GM21786 (cell line): ENCODE measurements around the gene UPF3A.

Source experiments
- ATAC-seq: cut with Tn5 transposase; IDR thresholded peaks from one replicate; pipeline ENCODE4 v1.9.1; 2021; ENCODE audit not compliant: unreplicated experiment

The UPF3A gene

DNA sequence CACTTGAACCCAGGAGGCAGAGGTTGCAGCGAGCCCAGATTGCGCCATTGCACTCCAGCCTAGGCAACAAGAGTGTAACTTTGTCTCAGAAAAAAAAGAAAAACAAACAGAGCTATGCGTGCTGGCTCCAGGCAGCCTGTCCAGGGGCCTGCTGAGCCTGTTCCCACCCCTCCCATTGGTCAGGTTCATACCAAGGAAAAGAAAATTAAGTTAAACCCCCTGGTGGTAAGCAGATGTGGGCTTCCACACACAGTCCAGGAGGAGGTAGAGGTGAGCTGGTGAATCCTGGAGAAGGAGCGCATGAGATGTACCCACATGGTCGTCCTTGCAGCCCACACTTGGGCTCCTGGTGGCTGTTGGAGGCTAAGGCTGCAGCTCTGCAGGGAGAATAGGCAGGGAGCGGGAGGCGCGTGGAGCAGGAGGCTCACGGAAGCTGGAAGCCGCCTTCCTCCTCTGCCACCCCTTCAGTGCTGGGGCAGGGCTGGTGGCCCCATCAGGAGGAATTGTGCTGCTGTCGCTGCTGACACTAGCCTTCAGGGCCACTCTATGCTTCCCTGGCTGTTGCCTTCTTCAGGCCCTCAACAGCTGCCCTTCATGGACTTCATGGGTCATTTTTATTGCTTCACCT lies 22.4 kb downstream of the UPF3A start:
- no peak for ATAC-seq

DNA sequence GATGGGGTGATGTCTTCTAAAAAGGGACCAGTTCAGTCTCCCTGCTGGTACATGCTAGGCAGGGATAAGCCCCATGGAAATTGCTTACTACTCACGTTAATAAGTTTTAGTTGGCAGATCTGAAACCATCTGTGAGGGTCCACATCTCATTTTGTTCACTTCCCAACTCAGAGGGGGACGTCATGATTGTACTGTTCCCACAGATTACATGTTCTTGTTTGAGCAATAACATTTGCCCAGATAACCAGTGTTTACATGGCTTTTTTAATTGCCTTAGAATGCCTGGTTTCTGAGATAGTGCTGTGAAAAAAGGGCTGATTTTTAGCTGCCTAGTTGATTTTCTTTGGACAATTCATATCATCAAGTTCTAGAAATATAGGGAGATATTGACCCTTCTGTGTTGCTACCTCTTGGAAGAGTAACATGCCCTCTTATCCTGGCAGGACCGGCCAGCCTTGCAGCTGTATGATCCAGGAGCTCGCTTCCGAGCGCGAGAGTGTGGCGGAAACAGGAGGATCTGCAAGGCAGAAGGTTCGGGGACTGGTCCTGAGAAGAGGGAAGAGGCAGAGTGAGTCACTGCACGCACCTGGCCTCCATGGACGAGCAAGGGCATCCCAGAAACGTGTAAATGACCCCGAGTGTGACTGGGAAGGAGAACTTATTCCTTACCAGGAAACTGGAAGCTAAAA lies 23.1 kb downstream of the UPF3A start:
- no peak for ATAC-seq

DNA sequence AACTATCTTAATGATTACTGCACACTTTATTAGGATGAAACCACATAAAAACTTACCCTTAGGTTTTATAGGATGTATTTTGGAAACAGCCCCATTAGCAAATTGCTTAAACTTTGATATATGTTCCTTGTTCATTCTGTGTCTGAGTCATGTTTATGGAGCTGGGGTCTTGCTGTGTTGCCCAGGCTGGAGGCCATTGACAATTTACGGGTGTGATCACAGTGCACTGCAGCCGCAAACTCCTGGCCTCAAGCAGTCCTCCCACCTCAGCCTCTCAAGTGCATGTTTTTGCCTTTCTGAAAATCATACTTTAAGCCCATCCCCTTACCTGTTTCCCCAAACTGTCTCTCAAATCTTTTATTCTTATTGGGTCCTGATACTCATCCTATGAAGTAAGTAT lies 27.7 kb downstream of the UPF3A start:
- ATAC-seq = no peak

DNA sequence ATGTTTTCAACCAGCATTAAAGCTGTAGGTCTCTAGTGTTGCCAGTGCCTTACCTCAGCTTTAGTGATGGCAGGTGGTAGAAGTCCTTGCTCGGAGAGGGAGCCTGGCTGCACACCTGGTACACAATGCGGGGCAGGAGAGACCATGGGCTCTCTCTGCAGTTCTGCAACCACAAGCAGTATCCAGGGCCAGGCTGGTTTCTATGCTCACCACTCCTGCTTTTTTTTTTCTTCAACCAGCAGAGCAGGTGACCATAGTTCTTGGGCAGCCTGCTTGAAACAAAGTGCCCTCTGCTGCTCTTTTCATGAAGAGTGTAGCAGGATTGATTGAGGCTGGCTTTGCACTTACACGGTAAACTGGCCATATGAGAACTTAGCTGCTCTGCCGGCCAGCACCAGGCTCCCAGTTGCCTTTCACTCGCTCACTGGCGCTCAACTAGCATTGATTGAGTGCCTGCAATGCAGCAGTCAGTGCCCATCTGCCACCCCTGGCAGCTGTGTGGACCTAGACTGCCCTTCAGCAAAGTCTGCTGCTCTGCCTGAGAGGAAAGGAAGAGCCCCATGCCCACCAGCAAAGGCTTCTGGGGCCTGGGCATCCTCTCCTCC lies 28.5 kb downstream of the UPF3A start:
- no peak for ATAC-seq

DNA sequence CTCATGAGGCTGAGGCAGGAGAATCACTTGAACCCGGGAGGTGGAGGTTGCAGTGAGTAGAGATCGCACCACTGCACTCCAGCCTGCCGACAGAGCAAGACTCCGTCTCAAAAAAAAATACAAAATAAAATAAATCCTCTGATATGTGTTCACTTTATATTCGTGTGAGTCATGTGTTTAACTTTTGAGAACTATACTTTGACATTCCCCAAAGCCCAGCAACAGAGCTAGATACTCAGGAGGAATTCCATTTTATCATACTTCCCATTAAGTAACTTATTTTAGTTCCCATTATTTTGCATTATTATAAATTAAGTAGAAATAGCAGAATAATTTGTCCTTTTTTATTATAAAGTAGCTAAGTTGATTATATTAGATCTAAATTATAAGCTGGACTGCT lies 29.6 kb downstream of the UPF3A start:
- no peak for ATAC-seq

DNA sequence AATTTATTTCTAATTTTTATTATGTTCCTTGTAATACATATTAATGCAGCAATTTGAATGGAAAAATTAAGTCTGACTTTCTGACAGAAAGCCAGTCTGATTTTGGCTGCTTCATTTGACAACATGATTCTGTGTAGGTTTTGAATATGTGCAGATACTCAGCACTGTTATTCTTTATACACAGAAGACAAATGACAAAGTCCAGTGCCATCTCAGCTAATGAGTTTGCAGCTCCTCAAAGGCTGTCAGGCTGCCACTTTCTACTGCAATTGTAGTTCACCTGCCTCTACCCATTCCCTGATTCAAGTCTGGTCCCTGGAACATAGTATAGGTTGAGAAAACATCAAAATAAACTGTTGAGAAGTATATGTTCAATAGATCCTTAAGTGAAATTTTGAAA lies 30.0 kb downstream of the UPF3A start:
- no peak for ATAC-seq

DNA sequence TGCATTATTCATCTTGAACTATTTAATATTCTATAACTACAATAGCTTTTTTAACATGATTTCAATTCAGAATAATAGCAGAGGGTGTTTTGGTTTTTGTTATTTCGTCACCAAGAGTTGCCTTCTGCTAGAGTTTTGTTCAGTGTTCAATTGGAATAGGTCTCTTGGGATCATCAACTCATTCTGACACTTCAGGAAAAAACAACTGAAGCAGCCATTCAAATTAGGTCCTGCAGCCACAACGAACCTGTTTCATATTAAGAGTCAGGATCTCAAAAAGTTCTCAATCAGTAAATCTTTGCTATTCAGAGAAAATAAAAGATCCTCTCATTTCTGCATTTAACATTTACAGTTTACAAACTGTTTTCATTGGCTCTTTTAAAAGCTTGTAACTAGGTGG lies 30.5 kb downstream of the UPF3A start:
- ATAC-seq = no peak

DNA sequence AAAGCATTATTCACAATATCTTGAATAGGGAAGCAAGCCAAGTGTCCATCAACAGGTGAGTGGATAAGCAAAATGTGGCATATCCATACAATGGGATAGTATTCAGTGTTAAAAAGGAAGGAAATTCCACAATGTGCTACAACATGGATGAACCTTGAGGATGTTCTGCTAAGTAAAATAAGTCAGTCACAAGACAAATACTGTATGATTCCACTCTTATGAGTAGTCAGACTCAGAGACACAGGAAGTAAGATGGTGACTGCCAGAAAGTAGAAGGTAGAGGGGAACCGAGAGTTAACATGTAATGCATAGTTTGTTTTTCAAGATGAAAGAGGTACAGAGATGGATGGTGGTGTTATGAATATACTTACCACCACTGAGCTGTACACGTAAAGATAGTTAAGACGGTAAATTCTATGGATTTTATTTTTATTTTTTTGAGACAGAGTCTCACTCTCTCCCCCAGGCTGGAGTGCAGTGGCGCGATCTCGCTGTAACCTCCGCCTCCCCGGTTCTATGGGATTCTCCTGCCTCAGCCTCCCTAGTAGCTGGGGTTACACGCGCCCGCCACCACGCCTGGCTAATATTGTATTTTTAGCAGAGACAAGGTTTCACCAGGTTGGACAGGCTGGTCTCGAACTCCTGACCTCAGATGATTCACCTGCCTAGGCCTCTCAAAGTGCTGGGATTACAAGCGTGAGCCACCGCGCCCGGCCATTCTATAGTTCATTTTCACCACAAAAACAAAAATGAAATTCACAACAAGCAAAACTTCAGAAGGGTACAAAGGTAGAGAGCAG lies 31.9 kb downstream of the UPF3A start:
- peak; percentile 37 for ATAC-seq

DNA sequence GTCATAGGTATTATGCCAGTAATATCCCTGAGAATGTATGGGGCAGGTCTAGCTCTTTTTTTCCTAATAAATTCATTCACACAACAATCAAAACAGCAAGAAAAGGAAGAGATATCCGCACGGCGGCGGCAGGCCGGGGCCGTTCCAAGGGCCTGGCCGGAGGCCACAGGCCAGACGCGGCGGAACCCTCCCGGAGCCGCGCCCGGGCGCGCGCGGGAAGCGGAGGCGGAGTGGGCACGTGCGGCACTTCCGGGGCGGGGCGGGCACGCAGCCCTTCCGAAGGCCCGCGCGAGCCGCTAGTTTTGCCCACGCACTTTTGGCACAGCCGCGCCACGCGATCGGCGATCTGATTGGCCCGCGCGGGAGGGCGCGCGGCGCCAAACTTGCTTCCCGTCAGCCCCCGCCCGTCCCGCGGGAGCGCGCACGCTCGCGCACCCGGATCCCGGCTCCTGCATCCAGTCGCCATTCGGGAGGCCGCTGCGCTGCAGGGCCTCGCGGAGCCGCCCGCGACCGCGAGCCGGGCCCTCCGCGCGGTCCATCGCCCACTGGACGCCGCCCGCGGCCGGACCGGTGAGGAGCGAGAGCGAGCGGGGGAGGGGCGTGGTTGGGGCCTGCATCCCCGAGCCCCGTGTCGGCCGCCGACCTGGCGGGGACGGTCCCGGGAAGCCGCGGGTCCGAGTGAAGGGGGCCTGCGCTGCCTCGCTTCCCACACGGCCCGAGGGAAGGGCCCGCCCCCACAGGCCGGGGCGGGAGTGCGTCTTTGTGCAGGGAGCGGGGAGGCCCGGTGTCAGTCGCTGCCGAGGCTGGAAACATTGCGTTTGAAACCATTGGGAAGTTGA lies 32.9 kb downstream of the UPF3A start, which contains the start of gene CHAMP1:
TSS of gene CHAMP1 (plus strand) at position 430 of the 839 bp plus-strand sequence. CDS start 9,340 bp downstream, outside the sequence.
- peak; percentile 77 for ATAC-seq

DNA sequence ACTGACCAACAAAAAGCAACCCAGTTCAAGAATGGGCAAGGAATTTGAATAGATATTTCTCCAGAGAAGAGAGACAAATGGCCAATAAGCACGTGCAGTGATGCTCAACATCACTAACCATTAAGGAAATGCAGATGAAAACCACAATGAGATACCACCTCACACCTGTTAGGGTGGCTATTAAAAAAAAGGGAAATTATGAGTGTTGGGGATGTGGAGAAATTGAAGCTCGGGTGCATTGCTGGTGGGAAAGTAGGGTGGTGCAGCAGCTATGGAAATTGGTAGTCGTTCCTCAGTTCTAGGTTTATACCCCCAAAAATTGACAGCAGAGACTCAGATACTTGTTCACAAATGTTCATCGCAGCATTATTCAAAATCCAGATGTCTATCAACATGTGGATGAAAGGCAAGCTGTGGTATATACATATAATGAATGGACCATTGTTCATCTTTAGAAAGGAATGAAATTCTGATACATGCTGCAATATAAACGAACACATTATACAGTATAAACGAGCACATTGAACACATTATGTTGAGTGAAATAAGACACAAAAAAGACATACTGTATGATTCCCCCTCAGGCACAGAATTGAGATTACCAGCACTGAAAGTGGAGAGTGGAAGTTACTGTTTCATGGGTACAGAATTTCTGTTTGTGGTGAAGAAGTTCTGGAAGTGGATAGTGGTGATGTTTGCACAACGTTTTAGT lies 33.8 kb downstream of the UPF3A start:
- ATAC-seq = no peak

DNA sequence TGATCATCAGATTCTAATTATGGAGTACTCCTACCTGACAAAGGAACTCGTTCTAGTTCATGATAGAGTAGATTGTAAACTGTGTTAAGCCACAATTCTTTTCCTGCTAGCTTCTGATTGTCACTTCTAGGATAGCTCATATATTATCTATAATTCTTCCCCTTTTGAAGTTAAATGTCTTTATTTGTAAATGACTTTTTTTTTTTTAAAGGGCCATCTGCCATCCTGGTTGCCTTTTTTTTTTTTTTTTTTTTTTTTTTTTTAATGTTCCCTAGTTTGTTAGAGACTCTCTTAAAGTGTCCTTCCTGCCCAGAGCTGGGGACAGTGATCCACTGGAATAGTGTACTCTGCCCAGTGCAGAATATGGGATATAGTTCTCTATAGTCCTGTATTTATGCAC lies 37.2 kb downstream of the UPF3A start:
- ATAC-seq = no peak

DNA sequence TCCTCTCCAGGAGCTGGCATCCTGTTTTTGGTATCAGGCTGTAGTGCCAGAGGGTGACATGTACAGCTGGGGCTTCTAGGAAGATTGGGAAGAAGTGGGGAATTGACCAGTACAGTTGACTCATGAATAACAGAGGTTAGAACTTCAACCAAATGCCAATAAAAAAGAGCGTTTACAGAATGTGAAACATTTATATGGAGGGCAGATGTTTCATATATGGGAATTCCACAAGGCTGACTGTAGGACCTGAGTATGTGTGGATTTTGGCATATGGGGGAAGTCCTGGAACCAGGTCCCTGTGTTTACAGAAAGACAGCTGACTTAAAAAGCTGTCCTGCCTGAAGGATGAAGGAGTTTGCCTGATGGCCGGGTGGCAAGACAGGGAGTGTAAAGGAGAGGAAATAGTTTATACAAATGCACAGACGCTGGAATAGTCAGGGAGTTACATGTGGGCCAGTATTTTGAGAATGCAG lies 38.1 kb downstream of the UPF3A start:
- ATAC-seq = no peak

DNA sequence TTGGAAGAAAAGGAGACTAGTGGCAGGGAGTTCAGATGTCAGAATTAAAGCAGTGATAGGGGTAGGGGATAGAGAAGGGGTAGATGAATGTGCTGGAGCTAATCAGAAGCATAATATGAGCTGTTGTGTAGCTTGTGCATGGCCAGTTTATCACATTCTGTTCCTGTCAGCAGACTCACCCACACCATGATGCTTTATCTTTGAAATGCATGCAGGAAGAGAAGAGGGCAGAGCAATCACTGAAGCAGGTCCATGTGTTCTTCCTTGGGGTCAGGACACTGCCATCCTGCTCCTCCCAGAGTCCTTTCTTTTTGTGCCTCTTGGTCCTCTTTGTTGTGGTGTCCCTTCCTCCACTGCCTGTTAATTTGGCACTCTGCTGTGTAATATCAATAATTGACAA lies 38.7 kb downstream of the UPF3A start:
- ATAC-seq = no peak

DNA sequence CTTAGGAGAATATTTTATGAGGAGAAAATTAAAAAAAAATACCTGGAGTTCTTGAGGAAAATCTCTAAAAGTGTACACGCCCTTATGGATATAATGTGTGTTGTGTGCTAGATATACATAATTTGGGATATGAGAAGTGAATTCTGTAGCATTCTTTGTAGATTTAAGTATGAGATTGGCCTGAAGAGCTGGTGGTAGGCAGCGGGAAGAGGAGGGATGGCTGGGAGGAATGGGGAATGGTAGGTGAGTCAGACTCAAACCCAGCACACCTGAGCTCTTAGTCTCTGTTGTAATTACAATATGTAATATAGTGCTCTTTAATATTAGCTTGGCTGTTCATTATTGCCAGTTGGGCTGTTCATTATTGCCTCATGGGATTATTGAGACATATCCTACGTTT lies 39.9 kb downstream of the UPF3A start:
- ATAC-seq = no peak

DNA sequence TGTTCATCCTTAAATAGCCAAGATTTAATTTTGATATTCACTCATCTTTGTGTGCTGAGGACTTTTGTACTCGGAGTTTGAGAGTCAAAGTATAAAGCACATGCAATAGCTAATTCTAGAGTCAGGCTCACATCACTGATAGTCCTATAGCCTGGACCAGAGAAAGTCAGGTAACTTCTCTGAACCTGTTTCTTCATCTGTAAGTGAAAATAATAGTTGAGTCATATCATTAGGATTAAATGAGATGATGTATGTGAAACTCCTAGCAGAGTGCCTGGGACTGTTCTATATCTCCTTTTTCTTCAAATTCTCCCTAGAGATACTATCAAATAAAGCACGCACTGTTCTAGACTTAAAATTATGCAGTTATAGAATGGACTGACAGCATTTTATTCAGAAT lies 41.9 kb downstream of the UPF3A start:
- ATAC-seq = no peak

DNA sequence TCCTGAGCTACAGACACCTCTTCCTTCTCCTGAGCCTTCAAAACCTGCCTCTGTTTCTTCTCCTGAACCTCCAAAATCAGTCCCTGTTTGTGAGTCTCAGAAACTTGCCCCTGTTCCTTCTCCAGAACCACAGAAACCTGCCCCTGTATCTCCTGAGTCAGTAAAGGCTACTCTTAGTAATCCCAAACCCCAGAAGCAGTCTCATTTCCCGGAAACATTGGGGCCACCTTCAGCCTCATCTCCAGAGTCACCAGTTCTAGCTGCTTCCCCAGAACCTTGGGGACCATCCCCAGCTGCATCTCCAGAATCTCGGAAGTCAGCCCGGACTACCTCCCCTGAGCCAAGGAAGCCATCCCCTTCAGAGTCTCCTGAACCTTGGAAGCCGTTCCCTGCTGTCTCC lies 42.9 kb downstream of the UPF3A start:
- no peak for ATAC-seq

DNA sequence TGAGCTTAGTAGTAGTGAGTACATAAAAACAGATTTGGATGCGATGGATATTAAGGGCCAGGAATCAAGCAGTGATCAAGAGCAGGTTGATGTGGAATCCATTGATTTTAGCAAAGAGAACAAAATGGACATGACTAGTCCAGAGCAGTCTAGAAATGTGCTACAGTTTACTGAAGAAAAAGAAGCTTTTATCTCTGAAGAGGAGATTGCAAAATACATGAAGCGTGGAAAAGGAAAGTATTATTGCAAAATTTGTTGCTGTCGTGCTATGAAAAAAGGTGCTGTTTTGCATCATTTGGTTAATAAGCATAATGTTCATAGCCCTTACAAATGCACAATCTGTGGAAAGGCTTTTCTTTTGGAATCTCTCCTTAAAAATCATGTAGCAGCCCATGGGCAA lies 44.3 kb downstream of the UPF3A start:
- no peak for ATAC-seq

DNA sequence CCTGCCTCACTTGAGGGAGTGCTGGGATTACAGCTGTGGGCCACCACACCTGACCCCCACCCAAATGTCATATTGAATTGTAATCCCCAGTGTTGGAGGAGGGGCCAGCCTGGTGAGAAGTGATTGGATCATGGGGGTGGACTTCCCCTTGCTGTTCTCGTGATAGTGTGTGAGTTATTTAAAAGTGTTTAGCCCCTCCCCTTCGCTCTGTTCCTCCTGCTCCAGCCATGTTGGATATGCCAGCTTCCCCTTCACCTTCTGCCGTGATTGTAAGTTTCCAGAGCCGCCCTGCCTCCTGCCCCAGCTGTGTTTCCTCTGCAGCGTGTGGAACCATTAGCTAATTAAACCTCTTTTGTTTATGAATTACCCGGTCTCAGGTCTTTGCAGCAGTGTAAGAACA lies 46.6 kb downstream of the UPF3A start:
- ATAC-seq = no peak

DNA sequence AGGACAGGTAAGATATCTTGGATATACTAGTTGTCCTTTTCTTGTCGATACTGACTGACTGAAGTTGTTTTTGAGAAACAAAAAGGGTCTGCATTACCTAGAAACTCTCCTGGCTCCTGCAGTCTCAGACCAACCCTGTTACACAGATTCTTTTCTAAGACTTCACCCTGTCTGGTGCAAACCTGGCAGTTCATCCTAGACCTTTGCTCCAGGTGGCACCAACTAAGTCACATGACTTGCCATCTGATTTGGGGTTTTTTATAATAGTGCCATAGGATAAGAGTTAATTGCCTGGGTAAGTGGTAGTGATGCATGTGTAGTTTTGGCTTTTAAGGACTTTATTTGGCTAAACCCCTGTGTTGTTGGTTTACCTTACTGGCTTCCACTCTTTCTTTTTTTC lies 47.2 kb downstream of the UPF3A start:
- ATAC-seq = no peak

DNA sequence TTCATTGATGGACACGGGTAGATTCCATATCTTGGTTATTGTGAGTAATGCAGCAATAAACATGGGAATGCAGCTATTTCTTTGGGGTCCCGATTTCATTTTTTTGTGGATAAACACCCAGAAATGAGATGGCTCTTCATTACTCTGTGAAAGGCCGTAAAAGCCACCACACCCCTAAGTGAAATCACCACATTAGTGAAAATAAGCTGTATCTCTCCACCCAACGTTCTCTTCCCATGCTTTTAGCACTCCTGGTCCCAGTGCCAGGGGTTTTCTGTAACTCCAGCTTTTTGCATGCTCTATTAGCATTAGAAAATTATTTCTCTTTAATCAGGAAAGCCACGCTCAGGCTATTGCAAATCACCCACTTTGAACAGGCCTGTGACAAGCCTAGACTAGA lies 48.7 kb downstream of the UPF3A start:
- ATAC-seq = no peak
